ENCODE data around the gene TBX4. TPM values are rescaled to one million over a fixed set of nuclear protein-coding genes. Genes with fewer than 3 reads are reported as not detected.
A peak's percentile ranks its signal among the peaks of the same experiment; 100 is the strongest.
"Not testable (repeated sequence)": the region's sequence is repeated elsewhere in the genome, so short reads cannot be mapped to it uniquely, and the experiment has no call there.

Gene TBX4
- polyA plus RNA-seq, 4 donors: 16.8 TPM; not detected in 3

DNA sequence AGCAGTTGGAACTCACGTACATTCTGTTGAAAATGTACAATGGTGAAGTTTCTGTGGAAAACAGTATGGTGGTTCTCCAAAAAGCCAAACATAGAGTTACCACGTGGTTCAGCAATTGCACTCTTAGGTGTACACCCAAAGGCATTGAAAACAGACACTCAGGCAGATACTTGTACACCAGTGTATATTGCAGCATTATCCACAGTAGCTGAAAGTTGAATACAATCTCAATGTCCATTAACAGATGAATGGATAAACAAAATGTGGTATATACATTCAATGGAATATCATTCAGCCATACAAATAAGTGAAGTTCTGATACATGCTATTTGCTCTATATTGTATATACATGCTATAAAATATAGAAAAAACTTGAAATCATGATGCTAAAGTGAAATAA, 29.4 kb upstream of the TBX4 start:
- no peak overlapping the region for H3K27ac ChIP-seq (ENCODE audit: low read depth in 1 of 3, low read length in 2 of 3)
- H3K36me3 ChIP-seq (ENCODE audit: control insufficient read depth in 3 of 3, insufficient read depth in 2 of 3, low read depth in 1 of 3, low read length in 3 of 3): no peaks in the 10 kb centered on the region
- 32 to 51% (median 45%) methylated on average over 2 of the region's 2 CpGs for WGBS, 3 donors
- H3K27me3 ChIP-seq (ENCODE audit: control insufficient read depth in 3 of 3, insufficient read depth in 3 of 3, low read length in 3 of 3): peaks cover 4 to 20% (median 12%) of the 10 kb centered on the region in 3 donors
- H3K4me1 ChIP-seq (ENCODE audit: control insufficient read depth in 3 of 3, insufficient read depth in 2 of 3, low read depth in 1 of 3, low read length in 2 of 3): no peaks in the 10 kb centered on the region
- H3K9me3 ChIP-seq (ENCODE audit: control insufficient read depth in 2 of 2, insufficient read depth in 1 of 2, low read depth in 1 of 2, low read length in 1 of 2): no peaks in the 10 kb centered on the region
- H3K4me3 ChIP-seq (ENCODE audit: low read depth in 1 of 3, low read length in 3 of 3): no peak overlapping the region
- DNase-seq (no peak), FAIRE-seq (no peak)

DNA sequence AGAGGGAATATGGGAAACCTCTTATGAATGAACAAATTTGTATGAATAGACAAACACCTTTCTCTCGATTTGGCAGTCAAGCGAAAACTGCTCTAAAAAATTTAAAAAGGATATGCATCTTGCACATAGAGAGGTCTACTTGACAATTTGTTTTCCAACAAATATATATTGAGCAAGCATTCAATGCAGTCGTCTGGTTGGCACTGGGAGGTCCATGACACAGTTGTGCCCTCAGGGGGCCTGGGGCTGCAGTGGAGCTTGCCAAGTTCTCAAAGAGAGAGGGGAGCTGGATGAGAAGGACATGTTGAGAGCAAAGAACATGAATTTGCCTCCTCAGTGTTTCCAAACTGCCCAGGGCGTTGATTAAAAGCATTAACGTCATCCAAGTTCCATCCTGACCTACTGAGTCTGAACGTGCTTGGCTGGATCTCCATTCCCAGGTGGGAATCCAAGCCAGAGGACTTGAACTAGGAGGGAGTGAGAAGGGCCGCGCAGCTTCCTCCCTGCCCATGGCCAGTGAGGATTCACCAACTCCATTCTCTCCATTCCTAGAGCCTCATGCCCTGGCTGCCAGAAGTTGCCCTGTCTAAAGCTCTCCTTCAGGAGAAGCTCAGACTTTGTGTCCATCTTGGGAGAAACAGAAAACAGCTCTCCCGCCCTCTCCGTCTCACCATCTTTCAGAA, 28.1 kb upstream of the TBX4 start:
- H3K4me3 ChIP-seq (ENCODE audit: low read depth in 1 of 3, low read length in 3 of 3): no peak overlapping the region
- H3K4me1 ChIP-seq (ENCODE audit: control insufficient read depth in 3 of 3, insufficient read depth in 2 of 3, low read depth in 1 of 3, low read length in 2 of 3): no peaks in the 10 kb centered on the region
- no peak overlapping the region for H3K27ac ChIP-seq (ENCODE audit: low read depth in 1 of 3, low read length in 2 of 3)
- FAIRE-seq (no peak), DNase-seq (no peak)
- WGBS, 3 donors: 84 to 91% (median 89%) methylated on average over 10 of the region's 10 CpGs
- no peaks in the 10 kb centered on the region for H3K9me3 ChIP-seq (ENCODE audit: control insufficient read depth in 2 of 2, insufficient read depth in 1 of 2, low read depth in 1 of 2, low read length in 1 of 2)
- H3K27me3 ChIP-seq (ENCODE audit: control insufficient read depth in 3 of 3, insufficient read depth in 3 of 3, low read length in 3 of 3): peaks cover 4 to 18% (median 12%) of the 10 kb centered on the region in 3 donors
- H3K36me3 ChIP-seq (ENCODE audit: control insufficient read depth in 3 of 3, insufficient read depth in 2 of 3, low read depth in 1 of 3, low read length in 3 of 3): no peaks in the 10 kb centered on the region

- WGBS, 3 donors: 57 to 69% (median 66%) methylated on average over 11 of the region's 11 CpGs
- no peak overlapping the region for H3K4me3 ChIP-seq (ENCODE audit: low read depth in 1 of 3, low read length in 3 of 3)
- no peak for FAIRE-seq
Observed at GRCh38 chr17:61425682-61426481, 26.3 kb upstream of the TBX4 start.

GRCh38 chr17:61426482-61427304, 25.5 kb upstream of the TBX4 start:
- Histone ChIP-seq H3K27me3 (ENCODE audit: control insufficient read depth in 3 of 3, insufficient read depth in 3 of 3, low read length in 3 of 3) (peaks cover 2 to 10% (median 4%) of the 10 kb centered on the region in 3 donors), H3K27ac (ENCODE audit: low read depth in 1 of 3, low read length in 2 of 3) (no peak overlapping the region), H3K4me3 (ENCODE audit: low read depth in 1 of 3, low read length in 3 of 3) (no peak overlapping the region), H3K9me3 (ENCODE audit: control insufficient read depth in 2 of 2, insufficient read depth in 1 of 2, low read depth in 1 of 2, low read length in 1 of 2) (no peaks in the 10 kb centered on the region), H3K36me3 (ENCODE audit: control insufficient read depth in 3 of 3, insufficient read depth in 2 of 3, low read depth in 1 of 3, low read length in 3 of 3) (no peaks in the 10 kb centered on the region), H3K4me1 (ENCODE audit: control insufficient read depth in 3 of 3, insufficient read depth in 2 of 3, low read depth in 1 of 3, low read length in 2 of 3) (no peaks in the 10 kb centered on the region)
- DNase-seq (peak in 1 of 2 donors; percentile 63), FAIRE-seq (no peak)
- WGBS, 3 donors: 37 to 74% (median 43%) methylated on average over 10 of the region's 10 CpGs

More at GRCh38 chr17:61425682-61426481, 26.3 kb upstream of the TBX4 start:
- Histone ChIP-seq H3K27ac (ENCODE audit: low read depth in 1 of 3, low read length in 2 of 3) (no peak overlapping the region), H3K36me3 (ENCODE audit: control insufficient read depth in 3 of 3, insufficient read depth in 2 of 3, low read depth in 1 of 3, low read length in 3 of 3) (no peaks in the 10 kb centered on the region), H3K9me3 (ENCODE audit: control insufficient read depth in 2 of 2, insufficient read depth in 1 of 2, low read depth in 1 of 2, low read length in 1 of 2) (no peaks in the 10 kb centered on the region), H3K27me3 (ENCODE audit: control insufficient read depth in 3 of 3, insufficient read depth in 3 of 3, low read length in 3 of 3) (peaks cover 4 to 10% (median 10%) of the 10 kb centered on the region in 3 donors), H3K4me1 (ENCODE audit: control insufficient read depth in 3 of 3, insufficient read depth in 2 of 3, low read depth in 1 of 3, low read length in 2 of 3) (no peaks in the 10 kb centered on the region)
- DNase-seq: peak in 1 of 2 donors; percentile 51

GRCh38 chr17:61427567-61427966, 24.7 kb upstream of the TBX4 start:
- Histone ChIP-seq H3K9me3 (ENCODE audit: control insufficient read depth in 2 of 2, insufficient read depth in 1 of 2, low read depth in 1 of 2, low read length in 1 of 2) (no peaks in the 10 kb centered on the region), H3K27me3 (ENCODE audit: control insufficient read depth in 3 of 3, insufficient read depth in 3 of 3, low read length in 3 of 3) (peaks cover 2 to 10% (median 4%) of the 10 kb centered on the region in 3 donors), H3K36me3 (ENCODE audit: control insufficient read depth in 3 of 3, insufficient read depth in 2 of 3, low read depth in 1 of 3, low read length in 3 of 3) (no peaks in the 10 kb centered on the region), H3K4me3 (ENCODE audit: low read depth in 1 of 3, low read length in 3 of 3) (no peak overlapping the region), H3K27ac (ENCODE audit: low read depth in 1 of 3, low read length in 2 of 3) (no peak overlapping the region), H3K4me1 (ENCODE audit: control insufficient read depth in 3 of 3, insufficient read depth in 2 of 3, low read depth in 1 of 3, low read length in 2 of 3) (no peaks in the 10 kb centered on the region)
- FAIRE-seq (no peak), DNase-seq (no peak)

DNA sequence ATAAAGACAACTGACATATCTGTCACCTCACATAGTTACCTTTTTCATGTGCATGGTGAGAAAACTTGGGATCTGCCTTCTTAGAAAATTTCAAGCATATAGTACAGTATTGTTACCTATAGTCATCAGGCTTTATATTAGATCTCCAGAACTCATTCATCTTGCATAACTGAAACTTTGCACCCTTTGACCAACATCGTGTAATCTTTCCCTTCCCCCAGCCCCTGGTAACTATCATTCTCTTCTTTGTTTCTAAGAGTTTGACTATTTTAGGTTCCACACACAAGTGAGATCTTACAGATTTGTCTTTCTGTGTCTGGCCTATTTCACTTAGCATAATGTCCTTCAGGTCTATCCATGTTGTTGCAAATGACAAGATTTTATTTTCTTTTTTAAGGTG, 22.9 kb upstream of the TBX4 start:
- Histone ChIP-seq H3K27ac (ENCODE audit: low read depth in 1 of 3, low read length in 2 of 3) (no peak overlapping the region), H3K36me3 (ENCODE audit: control insufficient read depth in 3 of 3, insufficient read depth in 2 of 3, low read depth in 1 of 3, low read length in 3 of 3) (no peaks in the 10 kb centered on the region), H3K4me3 (ENCODE audit: low read depth in 1 of 3, low read length in 3 of 3) (no peak overlapping the region), H3K4me1 (ENCODE audit: control insufficient read depth in 3 of 3, insufficient read depth in 2 of 3, low read depth in 1 of 3, low read length in 2 of 3) (no peaks in the 10 kb centered on the region), H3K27me3 (ENCODE audit: control insufficient read depth in 3 of 3, insufficient read depth in 3 of 3, low read length in 3 of 3) (peaks cover 0 to 9% (median 4%) of the 10 kb centered on the region in 3 donors), H3K9me3 (ENCODE audit: control insufficient read depth in 2 of 2, insufficient read depth in 1 of 2, low read depth in 1 of 2, low read length in 1 of 2) (no peaks in the 10 kb centered on the region)
- no peak for FAIRE-seq
- DNase-seq: peak in 1 of 2 donors; percentile 46
- 5 to 41% (median 30%) methylated on average over 1 of the region's 1 CpG for whole genome bisulfite sequencing, 3 donors

DNA sequence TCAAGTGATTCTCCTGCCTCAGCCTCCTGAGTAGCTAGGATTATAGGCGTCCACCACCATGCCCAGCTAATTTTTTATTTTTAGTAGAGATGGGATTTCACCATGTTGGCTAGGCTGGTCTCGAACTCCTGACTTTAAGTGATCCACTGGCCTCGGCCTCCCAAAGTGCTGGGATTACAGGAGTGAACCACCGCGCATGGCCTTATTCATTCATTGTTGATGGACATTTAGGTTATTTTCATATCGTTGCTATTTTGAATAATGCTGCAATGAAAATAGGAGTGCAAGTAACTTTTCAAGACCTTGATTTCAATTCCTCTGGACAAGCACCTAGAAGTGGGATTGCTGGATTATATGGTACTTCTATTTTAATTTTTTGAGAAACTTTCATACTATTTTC, 22.4 kb upstream of the TBX4 start:
- FAIRE-seq; H3K27me3 ChIP-seq (ENCODE audit: control insufficient read depth in 3 of 3, insufficient read depth in 3 of 3, low read length in 3 of 3): not testable (repeated sequence)
- 91 to 92% (median 91%) methylated on average over 6 of the region's 6 CpGs for WGBS, 3 donors

GRCh38 chr17:61431594-61432311, 20.5 kb upstream of the TBX4 start:
- H3K27ac ChIP-seq (ENCODE audit: low read depth in 1 of 3, low read length in 2 of 3): no peak overlapping the region
- H3K36me3 ChIP-seq (ENCODE audit: control insufficient read depth in 3 of 3, insufficient read depth in 2 of 3, low read depth in 1 of 3, low read length in 3 of 3): no peaks in the 10 kb centered on the region
- H3K27me3 ChIP-seq (ENCODE audit: control insufficient read depth in 3 of 3, insufficient read depth in 3 of 3, low read length in 3 of 3): peaks cover 0 to 5% (median 0%) of the 10 kb centered on the region in 3 donors
- WGBS, 3 donors: 71 to 84% (median 76%) methylated on average over 4 of the region's 4 CpGs
- FAIRE-seq: no peak
- H3K9me3 ChIP-seq (ENCODE audit: control insufficient read depth in 2 of 2, insufficient read depth in 1 of 2, low read depth in 1 of 2, low read length in 1 of 2): no peaks in the 10 kb centered on the region
- DNase-seq: no peak
- H3K4me3 ChIP-seq (ENCODE audit: low read depth in 1 of 3, low read length in 3 of 3): no peak overlapping the region
- no peaks in the 10 kb centered on the region for H3K4me1 ChIP-seq (ENCODE audit: control insufficient read depth in 3 of 3, insufficient read depth in 2 of 3, low read depth in 1 of 3, low read length in 2 of 3)

More for the DNA sequence above, 22.4 kb upstream of the TBX4 start:
- not testable (repeated sequence) for H3K4me1 ChIP-seq (ENCODE audit: control insufficient read depth in 3 of 3, insufficient read depth in 2 of 3, low read depth in 1 of 3, low read length in 2 of 3); H3K4me3 ChIP-seq (ENCODE audit: low read depth in 1 of 3, low read length in 3 of 3); H3K36me3 ChIP-seq (ENCODE audit: control insufficient read depth in 3 of 3, insufficient read depth in 2 of 3, low read depth in 1 of 3, low read length in 3 of 3); H3K9me3 ChIP-seq (ENCODE audit: control insufficient read depth in 2 of 2, insufficient read depth in 1 of 2, low read depth in 1 of 2, low read length in 1 of 2); H3K27ac ChIP-seq (ENCODE audit: low read depth in 1 of 3, low read length in 2 of 3); DNase-seq

All from small intestine (tissue), 7 donors.